Measurements from ENCODE around the gene SCNN1B. TPM values are rescaled to one million over a fixed set of nuclear protein-coding genes. Genes with fewer than 3 reads are reported as not detected.
"Not testable (repeated sequence)": the region's sequence is repeated elsewhere in the genome, so short reads cannot be mapped to it uniquely, and the experiment has no call there.

Gene SCNN1B
- polyA plus RNA-seq, 3 donors, result 2.2 to 9.4 (median 8.9) TPM

DNA sequence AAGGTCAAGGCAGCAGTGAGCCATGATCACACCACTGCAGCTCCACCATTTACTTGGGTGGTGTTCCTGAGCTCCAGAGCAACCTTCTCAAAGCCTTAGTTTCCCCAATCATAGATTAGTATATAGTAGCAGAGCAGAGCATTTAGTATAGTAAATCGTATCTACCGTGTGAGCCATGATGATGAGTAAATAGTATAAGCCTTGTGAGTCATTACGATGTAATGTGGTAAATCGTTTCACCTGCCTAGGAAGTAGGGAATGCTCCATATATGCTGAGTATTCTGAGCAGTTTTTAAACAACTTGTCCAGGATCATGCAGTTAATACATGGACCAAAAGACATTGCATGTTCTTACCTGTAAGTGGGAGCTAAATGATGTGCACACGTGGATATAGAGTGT lies 66.4 kb downstream of the SCNN1B start:
- no peak overlapping the region for H3K27ac ChIP-seq (ENCODE audit: low read depth, low read length)
- WGBS, 3 donors, result 77 to 87% (median 82%) methylated on average over 5 of the region's 5 CpGs

DNA sequence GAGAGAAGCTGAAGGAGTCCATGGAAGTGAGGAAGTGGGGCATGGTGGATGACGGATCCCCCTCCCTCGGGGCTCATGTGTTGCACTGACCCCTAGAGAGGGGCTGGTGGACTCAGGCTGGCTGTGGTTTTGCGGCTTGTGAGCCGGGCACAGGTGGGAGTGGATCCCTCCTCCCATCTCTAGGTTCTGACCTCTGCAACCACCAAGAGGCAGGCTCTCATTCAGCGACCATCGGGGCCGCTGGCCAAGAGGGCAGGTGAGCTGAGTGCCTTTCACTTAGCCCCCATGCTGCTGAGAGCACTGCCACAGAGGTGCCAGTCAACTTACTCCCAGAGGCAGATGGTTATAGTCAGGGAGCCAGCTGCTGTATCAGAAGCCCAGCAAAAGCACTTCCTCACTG lies 67.3 kb downstream of the SCNN1B start:
- no peak overlapping the region for H3K27ac ChIP-seq (ENCODE audit: low read depth, low read length)
- 62 to 65% (median 63%) methylated on average over 7 of the region's 7 CpGs for WGBS, 3 donors

DNA sequence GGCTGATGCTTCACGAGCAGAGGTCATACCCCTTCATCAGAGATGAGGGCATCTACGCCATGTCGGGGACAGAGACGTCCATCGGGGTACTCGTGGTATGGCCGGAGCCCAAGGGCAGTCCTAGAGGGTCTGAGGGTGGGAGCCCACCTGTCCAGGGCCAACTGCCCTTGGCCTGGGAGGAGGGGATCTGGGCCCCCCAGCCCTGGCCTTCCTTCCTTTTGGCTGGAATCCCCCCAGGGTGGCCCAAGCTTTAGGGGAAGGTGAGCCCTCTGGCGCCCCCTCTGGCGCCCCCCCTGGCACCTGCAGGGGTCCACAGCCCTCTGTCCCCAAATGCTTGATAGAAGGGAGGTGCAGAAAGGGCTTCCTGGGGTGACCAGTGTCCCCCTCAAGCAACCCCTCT lies 69.3 kb downstream of the SCNN1B start:
- 76 to 95% (median 81%) methylated on average over 7 to 9 of the region's 9 CpGs for WGBS, 3 donors
- no peak overlapping the region for H3K27ac ChIP-seq (ENCODE audit: low read depth, low read length)

DNA sequence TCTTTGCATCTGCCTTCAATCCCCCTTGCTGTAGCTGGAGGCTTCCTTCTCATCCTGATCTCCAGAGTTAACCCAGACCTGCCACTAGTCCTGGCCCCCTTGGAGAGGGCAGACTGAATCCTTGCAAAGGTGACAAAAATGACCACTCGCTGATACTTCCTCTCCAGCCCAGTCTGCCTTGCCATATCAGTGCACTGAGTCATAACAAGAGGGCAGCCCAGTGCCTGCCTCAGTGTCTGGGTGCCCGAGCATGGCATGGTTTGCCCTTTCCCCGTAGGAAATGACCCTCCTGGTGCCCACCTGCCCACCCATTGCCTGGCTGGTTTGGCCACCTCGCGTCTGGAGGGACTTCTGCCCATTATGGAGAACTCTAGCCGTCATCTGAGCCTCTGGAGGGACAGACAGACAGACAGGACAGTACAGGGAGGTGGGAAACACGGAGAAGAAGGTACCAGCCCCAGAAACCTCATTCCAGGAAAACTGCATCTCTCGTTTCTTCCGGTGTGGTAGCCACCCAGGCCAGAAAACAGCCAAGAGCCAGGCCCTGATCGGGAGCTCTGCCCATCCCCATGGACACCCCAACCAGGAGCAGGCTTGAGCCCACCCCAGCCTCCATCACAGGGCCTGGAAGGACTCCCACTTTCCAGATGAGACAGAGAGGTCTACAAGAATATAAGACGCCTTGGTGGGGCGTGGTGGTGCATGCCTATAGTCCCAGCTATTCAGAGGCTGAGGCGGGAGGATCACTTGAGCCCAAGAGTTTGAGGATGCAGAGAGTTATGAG lies 71.5 kb downstream of the SCNN1B start:
- 78 to 84% (median 82%) methylated on average over 13 of the region's 13 CpGs for WGBS, 3 donors

DNA sequence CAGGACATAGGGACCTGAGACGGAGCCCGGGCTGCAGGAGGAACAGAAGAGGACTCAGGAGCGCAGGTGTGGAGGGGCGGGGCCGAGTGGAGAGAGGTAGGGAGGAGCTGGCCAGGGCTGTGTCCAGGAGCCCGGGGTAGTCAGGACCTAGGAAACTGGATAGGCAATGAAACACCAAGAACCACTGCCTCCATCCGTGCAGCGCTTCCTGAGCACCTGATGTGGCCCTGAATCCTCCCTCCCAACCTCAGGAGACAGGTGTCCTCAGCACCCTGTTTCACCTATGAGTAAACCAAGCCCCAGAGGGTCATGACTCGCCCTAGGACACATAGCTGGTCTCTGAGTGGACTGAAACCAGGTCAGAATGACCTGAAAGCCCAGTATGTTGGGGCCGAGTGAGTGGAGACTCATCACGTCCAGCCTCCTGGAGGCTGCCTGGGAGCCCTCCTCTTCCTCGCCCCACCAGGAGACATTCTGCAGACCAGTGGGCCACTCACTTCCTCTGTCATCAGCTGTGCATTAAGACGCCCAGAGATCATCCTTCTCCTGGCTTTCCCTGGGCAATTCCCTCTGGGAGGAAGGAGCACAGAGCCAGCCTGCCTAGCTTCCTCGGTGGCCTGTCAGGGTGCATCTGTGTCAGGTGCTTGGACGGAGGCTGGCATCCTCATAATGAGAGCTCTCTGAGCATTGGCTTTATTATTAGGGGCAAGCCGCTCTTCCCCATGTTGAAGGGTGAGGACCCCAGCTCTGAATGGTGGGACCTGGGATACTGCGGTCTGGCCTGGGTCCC lies 72.8 kb downstream of the SCNN1B start:
- WGBS, 3 donors, result 65 to 78% (median 75%) methylated on average over 17 of the region's 17 CpGs
- H3K27ac ChIP-seq (ENCODE audit: low read depth, low read length), result no peak overlapping the region

More for the DNA sequence above, 71.5 kb downstream of the SCNN1B start:
- no peak overlapping the region for H3K27ac ChIP-seq (ENCODE audit: low read depth, low read length)

DNA sequence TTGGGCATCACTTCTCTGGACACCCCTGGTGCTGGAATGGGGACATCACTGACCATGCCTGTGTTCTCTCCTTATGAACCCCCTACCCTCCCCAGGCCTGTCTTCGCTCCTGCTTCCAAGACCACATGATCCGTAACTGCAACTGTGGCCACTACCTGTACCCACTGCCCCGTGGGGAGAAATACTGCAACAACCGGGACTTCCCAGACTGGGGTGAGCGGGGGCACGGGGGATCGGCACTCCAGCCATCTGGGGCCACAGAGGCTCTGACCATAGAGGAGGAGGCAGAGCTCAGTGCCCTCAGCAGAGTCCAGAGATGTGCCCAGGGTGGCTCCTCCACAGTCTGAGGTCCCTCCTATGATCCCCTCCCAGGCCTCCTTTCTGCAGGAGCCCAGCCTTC lies 73.5 kb downstream of the SCNN1B start:
- H3K27ac ChIP-seq (ENCODE audit: low read depth, low read length), result no peak overlapping the region
- 85 to 90% (median 89%) methylated on average over 7 of the region's 7 CpGs for WGBS, 3 donors

DNA sequence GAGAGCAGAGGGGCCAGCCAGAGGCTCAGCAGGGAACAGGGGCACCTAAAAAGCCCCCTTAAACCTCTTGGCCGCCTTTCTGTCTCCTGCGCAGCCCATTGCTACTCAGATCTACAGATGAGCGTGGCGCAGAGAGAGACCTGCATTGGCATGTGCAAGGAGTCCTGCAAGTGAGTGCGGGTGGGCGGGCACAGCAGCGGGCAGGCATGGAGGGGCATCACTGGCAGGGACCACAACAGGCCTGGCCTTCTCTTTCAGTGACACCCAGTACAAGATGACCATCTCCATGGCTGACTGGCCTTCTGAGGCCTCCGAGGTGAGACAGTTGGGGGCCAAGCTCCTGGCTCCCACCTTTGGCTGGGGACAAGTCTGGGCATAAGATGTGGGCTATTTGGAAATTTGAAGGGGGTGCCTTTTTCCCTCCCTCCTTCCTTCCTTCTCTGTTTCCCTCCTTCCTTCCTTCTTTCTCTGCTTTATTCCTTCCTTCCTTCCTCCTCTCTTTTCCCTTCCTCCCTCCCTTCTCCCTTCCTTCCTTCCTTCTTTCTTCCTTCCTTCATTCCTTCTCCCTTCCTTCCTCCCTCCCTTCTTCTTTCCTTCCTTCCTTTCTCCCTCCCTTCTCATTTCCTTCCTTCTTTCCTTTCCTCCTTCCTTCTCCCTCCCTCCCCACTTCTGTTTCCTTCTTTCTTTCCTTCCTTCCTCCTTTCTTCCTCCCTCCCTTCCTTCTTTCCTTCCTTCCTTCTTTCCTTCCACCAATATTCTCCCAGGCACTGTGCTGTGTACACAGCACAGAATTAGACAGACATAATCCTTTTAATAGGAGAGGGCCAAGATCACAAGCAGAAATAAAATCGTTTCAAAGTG lies 75.2 kb downstream of the SCNN1B start:
- no peak overlapping the region for H3K27ac ChIP-seq (ENCODE audit: low read depth, low read length)

DNA sequence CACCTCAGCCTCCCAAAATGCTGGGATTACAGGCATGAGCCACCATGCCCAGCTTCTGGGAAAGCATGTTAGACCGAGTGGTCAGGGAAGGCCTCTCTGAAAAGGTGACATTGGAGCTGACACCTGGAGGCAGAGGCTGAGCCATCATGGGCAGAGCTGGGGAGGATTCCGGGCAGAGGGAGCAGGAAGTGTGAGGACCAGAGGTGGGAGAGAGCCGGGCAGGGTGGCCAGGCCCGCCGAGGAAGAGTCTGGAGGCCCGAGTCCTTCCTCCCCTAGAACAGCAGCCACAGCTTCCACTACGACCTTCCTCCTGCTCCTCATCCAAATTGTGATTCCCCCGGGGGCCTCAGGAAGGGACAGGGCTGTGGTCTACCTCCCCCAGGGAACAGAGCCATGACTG lies 76.2 kb downstream of the SCNN1B start:
- H3K27ac ChIP-seq (ENCODE audit: low read depth, low read length), result no peak overlapping the region
- WGBS, 3 donors, result 74 to 80% (median 75%) methylated on average over 7 to 8 of the region's 8 CpGs

More for the DNA sequence above, 75.2 kb downstream of the SCNN1B start:
- 87 to 90% (median 90%) methylated on average over 9 of the region's 9 CpGs for WGBS, 3 donors

DNA sequence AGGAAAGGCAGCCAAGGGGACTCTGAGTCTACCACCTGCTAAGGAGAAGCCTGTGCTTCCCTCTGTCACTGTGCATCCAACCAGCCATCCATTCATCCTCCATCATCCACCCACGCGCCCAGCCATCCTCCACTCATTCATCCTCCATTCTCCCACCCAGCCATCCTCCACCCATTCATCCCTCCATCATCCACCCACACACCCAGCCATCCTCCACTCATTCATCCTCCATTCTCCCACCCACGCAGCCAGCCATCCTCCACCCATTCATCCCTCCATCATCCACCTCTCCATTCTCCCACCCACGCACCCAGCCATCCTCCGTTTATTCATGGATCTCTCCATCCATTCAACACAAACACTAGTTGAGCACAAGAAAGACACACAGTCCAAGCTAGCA lies 76.8 kb downstream of the SCNN1B start:
- 89 to 90% (median 90%) methylated on average over 5 of the region's 5 CpGs for WGBS, 3 donors
- no peak overlapping the region for H3K27ac ChIP-seq (ENCODE audit: low read depth, low read length)

DNA sequence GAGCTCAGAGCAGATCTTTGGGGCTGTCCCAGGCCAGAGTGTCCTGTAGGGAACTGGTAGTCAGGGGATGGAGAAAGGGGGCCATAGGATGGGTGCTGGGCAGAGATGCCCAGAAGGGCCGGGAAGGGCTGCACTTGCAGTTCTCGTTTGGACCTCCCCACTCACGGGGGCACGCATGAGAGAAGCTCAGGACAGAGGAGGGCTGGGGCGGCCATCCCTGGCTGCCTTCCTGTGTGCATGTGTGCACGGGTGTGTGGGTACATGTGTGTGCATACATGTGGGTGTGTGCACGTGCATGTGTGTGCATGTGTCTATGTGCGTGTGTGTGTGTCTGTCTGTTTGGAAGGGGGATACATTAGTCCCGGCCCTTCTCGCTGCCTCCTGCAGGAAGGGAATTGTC lies 77.6 kb downstream of the SCNN1B start:
- WGBS, 3 donors, result 86 to 87% (median 86%) methylated on average over 10 of the region's 10 CpGs

DNA sequence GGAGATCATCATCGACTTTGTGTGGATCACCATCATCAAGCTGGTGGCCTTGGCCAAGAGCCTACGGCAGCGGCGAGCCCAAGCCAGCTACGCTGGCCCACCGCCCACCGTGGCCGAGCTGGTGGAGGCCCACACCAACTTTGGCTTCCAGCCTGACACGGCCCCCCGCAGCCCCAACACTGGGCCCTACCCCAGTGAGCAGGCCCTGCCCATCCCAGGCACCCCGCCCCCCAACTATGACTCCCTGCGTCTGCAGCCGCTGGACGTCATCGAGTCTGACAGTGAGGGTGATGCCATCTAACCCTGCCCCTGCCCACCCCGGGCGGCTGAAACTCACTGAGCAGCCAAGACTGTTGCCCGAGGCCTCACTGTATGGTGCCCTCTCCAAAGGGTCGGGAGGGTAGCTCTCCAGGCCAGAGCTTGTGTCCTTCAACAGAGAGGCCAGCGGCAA lies 78.4 kb downstream of the SCNN1B start:
- H3K27ac ChIP-seq (ENCODE audit: low read depth, low read length), result no peak overlapping the region
- WGBS, 3 donors, result 93 to 95% (median 95%) methylated on average over 15 to 20 of the region's 20 CpGs

More for the DNA sequence above, 77.6 kb downstream of the SCNN1B start:
- H3K27ac ChIP-seq (ENCODE audit: low read depth, low read length), result no peak overlapping the region

DNA sequence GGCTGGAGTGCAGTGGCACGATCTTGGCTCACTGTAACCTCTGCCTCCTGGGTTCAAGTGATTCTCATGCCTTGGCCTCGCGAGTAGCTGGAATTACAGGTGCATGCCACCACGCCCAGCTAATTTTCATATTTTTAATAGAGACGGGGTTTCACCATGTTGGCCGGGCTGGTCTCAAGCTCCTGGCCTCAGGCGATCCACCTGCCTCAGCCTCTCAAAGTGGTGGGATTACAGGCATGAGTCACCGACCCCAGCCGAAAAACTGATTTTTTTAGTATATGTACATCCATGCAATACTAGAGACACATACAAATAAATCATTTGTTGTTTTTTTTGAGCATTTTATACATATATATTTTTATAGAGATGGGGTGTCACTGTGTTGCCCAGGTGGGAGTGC lies 79.6 kb downstream of the SCNN1B start:
- H3K27ac ChIP-seq (ENCODE audit: low read depth, low read length), result not testable (repeated sequence)
- 94 to 95% (median 95%) methylated on average over 9 of the region's 9 CpGs for WGBS, 3 donors

DNA sequence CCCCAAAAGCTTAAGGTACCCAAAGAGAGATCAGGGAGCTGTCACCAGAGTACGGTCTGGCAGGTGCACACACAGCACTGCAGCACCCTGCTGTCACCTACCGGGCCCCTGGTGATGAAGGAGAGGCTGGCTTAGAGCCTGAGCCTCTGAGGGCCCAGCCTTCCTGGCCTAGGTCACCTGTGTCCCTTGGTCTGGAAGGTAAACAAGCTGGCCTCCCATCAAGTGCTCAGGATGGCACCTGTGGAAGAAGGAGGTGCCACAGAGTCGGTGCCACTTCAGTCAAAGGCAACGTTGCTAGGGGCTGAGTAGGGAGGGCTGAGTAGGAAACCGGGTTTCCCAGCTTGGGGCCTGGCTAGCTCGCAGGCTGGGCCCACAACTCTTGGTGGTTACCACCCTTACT lies 80.2 kb downstream of the SCNN1B start:
- no peak overlapping the region for H3K27ac ChIP-seq (ENCODE audit: low read depth, low read length)
- 82 to 92% (median 89%) methylated on average over 6 of the region's 6 CpGs for WGBS, 3 donors

DNA sequence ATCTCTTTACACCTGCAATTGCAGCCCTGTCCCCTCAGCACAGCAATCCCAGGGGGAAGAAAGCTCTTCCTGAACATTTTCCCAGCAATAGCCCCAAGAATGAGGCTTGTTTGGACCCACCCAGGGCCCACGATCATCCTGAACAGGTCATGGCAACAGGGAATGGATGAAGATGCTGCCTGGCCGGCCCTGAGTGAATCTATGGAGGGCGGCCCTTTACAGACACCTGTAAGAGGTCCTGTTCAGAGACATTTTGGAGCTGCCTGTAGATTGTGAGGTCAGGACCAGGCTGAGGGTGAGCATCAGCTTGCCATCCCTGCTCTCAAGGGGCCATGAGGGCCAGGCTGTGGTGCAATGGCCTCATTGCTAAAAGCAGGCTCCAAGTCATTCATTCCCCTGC lies 81.8 kb downstream of the SCNN1B start:
- 88 to 92% (median 91%) methylated on average over 3 of the region's 3 CpGs for WGBS, 3 donors

DNA sequence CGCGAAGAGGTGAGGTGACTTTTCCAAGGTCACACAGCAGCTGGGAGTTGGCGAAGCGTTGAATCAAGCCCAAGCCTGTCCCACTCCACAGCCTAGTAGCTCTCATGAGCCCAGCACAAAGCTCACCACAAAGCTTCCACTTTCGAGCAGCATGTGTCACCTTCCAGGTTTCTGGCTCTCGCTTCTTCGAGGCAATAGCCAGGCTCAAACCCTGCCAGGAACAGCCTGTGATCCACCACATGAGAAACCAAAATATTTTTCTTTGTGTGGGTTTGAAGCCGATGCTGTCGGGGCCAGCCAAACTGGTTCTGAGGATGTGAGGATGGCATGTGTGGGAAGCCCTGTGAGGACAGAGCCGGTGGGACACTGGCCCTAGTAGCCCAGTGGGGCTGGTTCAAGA lies 82.8 kb downstream of the SCNN1B start:
- no peak overlapping the region for H3K27ac ChIP-seq (ENCODE audit: low read depth, low read length)
- WGBS, 3 donors, result 95 to 98% (median 95%) methylated on average over 10 of the region's 10 CpGs

More for the DNA sequence above, 81.8 kb downstream of the SCNN1B start:
- H3K27ac ChIP-seq (ENCODE audit: low read depth, low read length), result no peak overlapping the region

DNA sequence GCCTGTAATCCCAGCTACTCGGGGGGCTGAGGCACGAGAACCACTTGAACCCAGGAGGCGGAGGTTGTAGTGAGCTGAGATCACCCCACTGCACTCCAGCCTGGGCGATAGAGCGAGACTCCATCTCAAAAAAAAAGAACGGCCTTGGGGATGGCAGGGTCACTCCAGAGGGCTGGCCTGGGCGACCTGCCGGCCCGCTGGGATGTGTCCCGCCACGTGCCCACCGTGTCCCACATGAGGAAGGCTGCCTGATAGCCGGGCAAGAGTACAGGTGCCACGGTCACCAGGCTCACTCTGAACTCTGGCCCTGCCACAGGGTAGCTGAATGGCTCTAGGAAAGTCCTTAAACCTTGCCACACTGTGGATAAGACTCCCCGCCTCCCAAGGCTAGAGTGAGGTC lies 83.3 kb downstream of the SCNN1B start:
- WGBS, 3 donors, result 91 to 95% (median 94%) methylated on average over 15 of the region's 15 CpGs
- no peak overlapping the region for H3K27ac ChIP-seq (ENCODE audit: low read depth, low read length)

DNA sequence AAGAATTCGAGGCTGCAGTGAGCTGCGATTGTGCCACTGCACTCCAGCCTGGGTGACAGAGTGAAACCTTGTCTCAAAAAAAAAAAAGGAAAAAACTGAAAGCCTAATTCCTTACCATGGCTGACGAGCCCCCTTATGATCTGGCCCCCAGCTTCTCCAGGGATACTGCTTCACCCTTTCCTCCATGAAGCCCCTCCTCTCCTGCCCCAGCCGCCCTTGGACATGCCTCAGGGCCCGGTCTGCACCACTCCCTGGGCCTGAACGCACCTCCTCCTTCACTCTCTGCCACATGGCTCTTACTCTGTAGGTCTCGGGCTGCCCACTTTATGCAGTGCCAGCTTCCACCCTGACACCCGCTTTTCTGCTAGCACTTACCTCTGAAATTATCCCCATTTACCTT lies 85.6 kb downstream of the SCNN1B start:
- H3K27ac ChIP-seq (ENCODE audit: low read depth, low read length), result no peak overlapping the region
- 87 to 89% (median 89%) methylated on average over 8 of the region's 8 CpGs for WGBS, 3 donors

DNA sequence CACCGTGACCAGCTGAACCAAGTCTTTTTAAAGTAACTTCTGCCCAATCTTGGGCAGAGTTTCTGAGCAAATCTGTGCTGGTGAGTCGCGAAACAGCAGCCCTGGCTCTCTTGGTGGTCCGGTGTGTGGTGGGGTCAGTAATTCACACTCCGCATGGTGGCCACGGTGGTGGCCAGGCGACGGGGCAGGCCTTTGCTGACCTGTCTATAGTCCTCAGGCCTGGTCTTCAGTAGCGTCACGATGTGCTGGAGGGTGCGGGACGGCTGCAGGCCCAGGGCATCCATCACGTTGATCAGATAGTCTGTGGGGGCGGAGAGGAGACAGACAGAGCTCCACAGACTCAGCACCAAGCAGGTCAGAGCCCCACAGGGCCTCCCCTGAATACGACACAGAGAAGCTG lies 86.7 kb downstream of the SCNN1B start:
- WGBS, 3 donors, result 89 to 93% (median 93%) methylated on average over 15 of the region's 15 CpGs
- no peak overlapping the region for H3K27ac ChIP-seq (ENCODE audit: low read depth, low read length)

DNA sequence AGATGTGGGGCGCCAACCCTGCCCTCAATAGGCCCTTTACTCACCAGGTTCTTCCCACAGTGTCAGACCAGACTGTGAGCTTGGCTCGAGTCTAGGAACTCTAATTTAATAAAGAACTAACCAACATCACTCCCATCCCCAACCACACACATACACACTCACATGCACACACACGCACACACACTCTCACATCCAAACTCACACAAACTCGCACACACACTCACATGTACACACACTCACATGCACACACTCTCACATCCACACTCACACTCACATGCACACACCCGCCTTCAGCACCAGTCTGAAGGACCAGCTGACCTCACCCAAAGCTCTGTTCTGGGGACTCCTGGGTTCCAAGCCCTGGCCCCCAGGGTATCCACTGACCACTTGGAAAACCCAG lies 87.1 kb downstream of the SCNN1B start:
- no peak overlapping the region for H3K27ac ChIP-seq (ENCODE audit: low read depth, low read length)
- 92 to 97% (median 92%) methylated on average over 5 of the region's 5 CpGs for whole genome bisulfite sequencing, 3 donors
